Neuronal stem cell (in vitro differentiated cells): ENCODE results near the gene LCA5.

Source experiments
- DNase-seq: peaks from one replicate; pipeline ENCODE4 v3.0.0-alpha.2; 2013; ENCODE audit warnings: low spot score
- H2AFZ ChIP-seq: one replicate; pipeline ENCODE4 v1.6.1; 2013; ENCODE audit warnings: mild to moderate bottlenecking, low read length, inconsistent platforms
- H2AK5ac ChIP-seq: 2 replicates; pipeline ENCODE4 v1.6.1; 2013; ENCODE audit warnings: low read depth, mild to moderate bottlenecking, inconsistent platforms, low read length, moderate library complexity, mixed read lengths
- H2BK120ac ChIP-seq: 2 replicates; pipeline ENCODE4 v1.6.1; 2013; ENCODE audit warnings: low read depth, mild to moderate bottlenecking, inconsistent platforms, low read length, moderate library complexity, mixed read lengths
- H2BK12ac ChIP-seq: one replicate; pipeline ENCODE4 v1.6.1; 2013; ENCODE audit warnings: low read length, inconsistent platforms
- H2BK15ac ChIP-seq: 2 replicates; pipeline ENCODE4 v1.6.1; 2013; ENCODE audit warnings: mild to moderate bottlenecking, low read length, inconsistent platforms, mixed read lengths
- H2BK5ac ChIP-seq: one replicate; pipeline ENCODE4 v1.6.1; 2013; ENCODE audit warnings: inconsistent platforms, mild to moderate bottlenecking, low read length, moderate library complexity
- H3K14ac ChIP-seq: one replicate; pipeline ENCODE4 v1.6.1; 2013; ENCODE audit warnings: low read length, inconsistent platforms
- H3K18ac ChIP-seq: 2 replicates; pipeline ENCODE4 v1.6.1; 2013; ENCODE audit warnings: low read length, inconsistent platforms
- H3K23ac ChIP-seq: 2 replicates; pipeline ENCODE4 v1.6.1; 2013; ENCODE audit warnings: low read depth, mild to moderate bottlenecking, mixed read lengths, low read length, inconsistent platforms; ENCODE audit not compliant: poor library complexity
- H3K27ac ChIP-seq: replicated peaks from 3 replicates; pipeline ENCODE4 v1.5.1; 2013; ENCODE audit warnings: low read length, inconsistent platforms
- H3K27me3 ChIP-seq, 3 experiments: 2 replicates each; pipeline ENCODE4 v1.6.1; 2013; ENCODE audit warnings: low read length in 3 of 3, mild to moderate bottlenecking in 2 of 3, inconsistent platforms in 1 of 3, low read depth in 1 of 3, mixed read lengths in 1 of 3, moderate library complexity in 1 of 3; ENCODE audit not compliant: control insufficient read depth in 3 of 3, insufficient read depth in 3 of 3
- H3K36me3 ChIP-seq, 2 donors: replicated peaks in 1 of 2; 2 replicates each; pipeline ENCODE4 v1.6.1; 2013; ENCODE audit warnings: low read length in 2 of 2; ENCODE audit not compliant: control insufficient read depth in 2 of 2, insufficient read depth in 2 of 2
- H3K4ac ChIP-seq: 2 replicates; pipeline ENCODE4 v1.6.1; 2013; ENCODE audit warnings: inconsistent platforms, mild to moderate bottlenecking, low read length, moderate library complexity
- H3K4me1 ChIP-seq, 2 donors: 1 replicate in 1 of 2; 2 replicates in 1 of 2; pipeline ENCODE4 v1.6.1; 2013; ENCODE audit warnings: low read length in 2 of 2, low read depth in 1 of 2; ENCODE audit not compliant: control insufficient read depth in 2 of 2, insufficient read depth in 1 of 2
- H3K4me2 ChIP-seq: one replicate; pipeline ENCODE4 v1.6.1; 2013; ENCODE audit warnings: mild to moderate bottlenecking, low read length, inconsistent platforms; ENCODE audit not compliant: insufficient read depth, poor library complexity, severe bottlenecking
- H3K4me3 ChIP-seq, 2 donors: 2 replicates each; pipeline ENCODE4 v1.5.1; 2013; ENCODE audit warnings: low read length in 2 of 2, mild to moderate bottlenecking in 2 of 2, inconsistent platforms in 1 of 2, moderate library complexity in 1 of 2
- H3K79me1 ChIP-seq: one replicate; pipeline ENCODE4 v1.6.1; 2013; ENCODE audit warnings: low read depth, mild to moderate bottlenecking, inconsistent platforms, low read length, moderate library complexity
- H3K9ac ChIP-seq: one replicate; pipeline ENCODE4 v1.6.1; 2013; ENCODE audit warnings: mild to moderate bottlenecking, low read depth, low read length, inconsistent platforms; ENCODE audit not compliant: poor library complexity
- H3K9me3 ChIP-seq, 2 donors: replicated peaks in 1 of 2; 2 replicates each; pipeline versions ENCODE3 to v1.6.1; 2013; ENCODE audit warnings: low read length in 2 of 2, mild to moderate bottlenecking in 2 of 2, inconsistent platforms in 1 of 2, low read depth in 1 of 2, mixed read lengths in 1 of 2, moderate library complexity in 1 of 2; ENCODE audit not compliant: control insufficient read depth in 2 of 2, insufficient read depth in 1 of 2
- H4K8ac ChIP-seq: one replicate; pipeline ENCODE4 v1.6.1; 2013; ENCODE audit warnings: low read depth, mild to moderate bottlenecking, inconsistent platforms, low read length, moderate library complexity
- H4K91ac ChIP-seq: one replicate; pipeline ENCODE4 v1.6.1; 2013; ENCODE audit warnings: low read length, low read depth, mild to moderate bottlenecking, inconsistent platforms; ENCODE audit not compliant: poor library complexity
- WGBS, 2 donors: extraction: QIAGEN DNeasy Blood & Tissue Kit; methylation state at CpG; one replicate each; pipeline ENCODE4 v1.1.7; 2013; ENCODE audit warnings: missing lambda C conversion rate in 2 of 2, mixed read lengths in 1 of 2; ENCODE audit not compliant: insufficient read length in 2 of 2, insufficient replicate concordance in 1 of 2; ENCODE audit errors: extremely low coverage in 2 of 2; 5-methylcytosine and 5-hydroxymethylcytosine counted together

Gene LCA5

DNA sequence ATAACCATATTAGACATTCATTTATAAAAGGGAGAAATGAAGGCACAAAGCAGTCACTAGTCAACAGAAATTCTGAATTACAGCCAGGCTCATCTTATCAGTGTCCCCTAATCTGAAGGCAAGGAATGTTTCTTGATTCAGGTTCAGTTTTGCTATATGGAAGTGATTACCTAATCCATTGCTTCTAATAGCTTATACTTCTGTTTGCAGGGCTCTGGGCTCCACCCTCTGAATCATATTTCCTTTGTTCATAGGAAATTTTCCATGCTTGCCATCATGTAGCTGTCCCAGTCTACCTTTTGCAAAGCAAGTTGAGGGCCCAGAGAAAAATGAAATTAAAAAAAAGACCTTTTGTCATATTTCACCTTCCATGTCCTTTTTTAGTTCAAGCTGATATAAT lies 96.0 kb downstream of the LCA5 start:
- Histone ChIP-seq H2BK5ac (no peak overlapping the region), H3K4me1 (no peaks in the 10 kb centered on the region), H3K4me2 (no peak overlapping the region), H4K91ac (no peak overlapping the region), H2BK15ac (no peak overlapping the region), H3K4ac (no peak overlapping the region), H2AFZ (no peak overlapping the region), H3K23ac (no peak overlapping the region), H3K9ac (no peak overlapping the region), H3K79me1 (no peaks in the 10 kb centered on the region), H3K27ac (no peak overlapping the region), H3K4me3 (no peak overlapping the region), H3K27me3 (no peaks in the 10 kb centered on the region), H3K18ac (no peak overlapping the region), H2BK12ac (no peak overlapping the region), H3K9me3 (peaks cover 0 to 5% of the 10 kb centered on the region in 2 donors), H2AK5ac (no peak overlapping the region), H2BK120ac (no peak overlapping the region), H3K36me3 (no peaks in the 10 kb centered on the region), H4K8ac (no peak overlapping the region), H3K14ac (no peak overlapping the region)
- DNase-seq = no peak

DNA sequence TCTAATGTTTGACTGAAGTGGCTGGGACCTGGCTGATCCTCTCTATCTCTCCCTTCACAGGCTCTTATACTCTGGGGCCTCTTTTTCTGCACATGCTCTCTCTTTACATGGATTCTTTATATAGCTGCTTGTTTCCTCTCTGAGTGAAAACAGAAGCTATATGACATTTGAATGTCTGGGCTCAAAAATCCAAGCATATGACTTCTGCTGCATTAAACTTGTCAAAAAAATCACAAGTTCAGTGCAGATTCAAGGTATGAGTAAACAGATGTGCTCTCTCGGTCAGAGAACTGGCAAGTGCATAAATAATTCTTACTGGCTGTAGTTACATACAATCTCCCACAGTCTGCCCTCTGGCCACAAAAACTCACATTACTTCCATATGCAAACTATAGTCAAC lies 96.6 kb downstream of the LCA5 start:
- no peaks in the 10 kb centered on the region for H3K27me3 ChIP-seq
- no peak overlapping the region for H2BK120ac ChIP-seq
- H2BK12ac ChIP-seq = no peak overlapping the region
- no peak overlapping the region for H3K18ac ChIP-seq
- H3K36me3 ChIP-seq = no peaks in the 10 kb centered on the region
- no peak overlapping the region for H4K8ac ChIP-seq
- H2BK15ac ChIP-seq = no peak overlapping the region
- H3K27ac ChIP-seq = no peak overlapping the region
- no peak overlapping the region for H4K91ac ChIP-seq
- no peak overlapping the region for H3K9ac ChIP-seq
- no CpG with 5 or more reads among the region's 1 CpG for WGBS, 2 donors
- H3K4me3 ChIP-seq = no peak overlapping the region
- H3K23ac ChIP-seq = no peak overlapping the region
- no peak overlapping the region for H2AK5ac ChIP-seq
- DNase-seq = no peak
- H2BK5ac ChIP-seq = no peak overlapping the region
- no peak overlapping the region for H3K4ac ChIP-seq
- H2AFZ ChIP-seq = no peak overlapping the region
- H3K14ac ChIP-seq = no peak overlapping the region
- H3K79me1 ChIP-seq = no peaks in the 10 kb centered on the region
- H3K4me2 ChIP-seq = no peak overlapping the region
- peaks cover 0 to 5% of the 10 kb centered on the region in 2 donors for H3K9me3 ChIP-seq
- H3K4me1 ChIP-seq = no peaks in the 10 kb centered on the region

DNA sequence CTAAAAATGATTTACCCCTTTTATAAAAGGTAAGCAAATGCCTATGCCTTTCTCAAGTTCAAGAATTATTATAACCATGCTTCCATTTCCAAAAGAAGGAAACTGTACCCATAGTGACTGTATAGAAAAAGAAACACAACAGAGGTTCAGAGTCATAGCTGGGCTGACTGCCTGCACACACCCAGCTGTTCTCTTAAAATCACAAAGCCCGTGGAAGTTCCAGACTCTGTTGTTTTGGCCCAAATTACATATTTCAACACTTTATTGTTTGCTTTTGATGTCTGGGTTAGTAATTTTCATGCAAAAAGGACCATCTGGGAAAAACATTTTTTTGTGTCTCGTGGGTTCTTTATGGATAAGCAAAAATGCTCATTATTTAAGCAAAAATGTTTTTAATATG lies 99.2 kb downstream of the LCA5 start:
- Histone ChIP-seq H3K18ac (no peak overlapping the region), H4K91ac (no peak overlapping the region), H3K4me1 (no peaks in the 10 kb centered on the region), H3K4me3 (no peak overlapping the region), H3K9ac (no peak overlapping the region), H2BK120ac (no peak overlapping the region), H3K14ac (no peak overlapping the region), H4K8ac (no peak overlapping the region), H2BK12ac (no peak overlapping the region), H3K27ac (no peak overlapping the region), H3K27me3 (no peaks in the 10 kb centered on the region), H3K36me3 (no peaks in the 10 kb centered on the region), H2BK5ac (no peak overlapping the region), H3K23ac (no peak overlapping the region), H3K79me1 (no peaks in the 10 kb centered on the region), H2AFZ (no peak overlapping the region), H3K9me3 (peaks cover 0 to 2% of the 10 kb centered on the region in 2 donors), H3K4ac (no peak overlapping the region), H2AK5ac (no peak overlapping the region), H3K4me2 (no peak overlapping the region), H2BK15ac (no peak overlapping the region)
- WGBS, 2 donors = no CpG with 5 or more reads among the region's 2 CpGs
- DNase-seq = no peak

DNA sequence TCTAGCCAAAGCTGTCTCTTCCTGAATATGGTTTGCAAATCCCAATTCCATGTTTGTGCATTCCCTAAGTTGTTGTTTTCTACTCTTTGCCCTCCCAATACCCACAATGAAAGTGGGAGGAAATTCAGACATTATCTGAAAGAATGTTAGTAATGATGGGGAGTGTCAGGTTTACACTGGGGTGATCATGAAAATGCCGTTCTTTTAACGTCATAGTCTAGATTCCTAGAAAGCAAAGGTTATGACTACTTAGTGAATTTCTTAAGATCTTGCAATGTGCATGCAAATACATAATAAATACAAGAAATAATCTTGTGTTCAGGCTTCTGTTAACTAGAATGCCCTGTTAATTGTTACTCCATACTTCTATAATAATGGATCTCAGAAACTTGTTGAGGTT lies 101.0 kb downstream of the LCA5 start:
- no peak overlapping the region for H3K4ac ChIP-seq
- no peak overlapping the region for H2BK5ac ChIP-seq
- no peak for DNase-seq
- no peak overlapping the region for H2BK15ac ChIP-seq
- H2AK5ac ChIP-seq = no peak overlapping the region
- H3K4me1 ChIP-seq = no peaks in the 10 kb centered on the region
- H3K79me1 ChIP-seq = no peaks in the 10 kb centered on the region
- no CpG with 5 or more reads among the region's 2 CpGs for WGBS, 2 donors
- no peak overlapping the region for H2AFZ ChIP-seq
- no peak overlapping the region for H4K91ac ChIP-seq
- no peak overlapping the region for H3K9ac ChIP-seq
- H3K18ac ChIP-seq = no peak overlapping the region
- no peak overlapping the region for H4K8ac ChIP-seq
- no peaks in the 10 kb centered on the region for H3K27me3 ChIP-seq
- no peak overlapping the region for H3K23ac ChIP-seq
- H3K4me2 ChIP-seq = no peak overlapping the region
- no peaks in the 10 kb centered on the region for H3K9me3 ChIP-seq
- no peak overlapping the region for H3K4me3 ChIP-seq
- no peak overlapping the region for H2BK12ac ChIP-seq
- H3K14ac ChIP-seq = no peak overlapping the region
- no peak overlapping the region for H3K27ac ChIP-seq
- H2BK120ac ChIP-seq = no peak overlapping the region
- H3K36me3 ChIP-seq = no peaks in the 10 kb centered on the region
